NCI-H128 (cell line): ENCODE results near the gene TNNI2.

Experiments used
- DNase-seq: peaks from one replicate; lab custom pipeline; 2025; ENCODE audit not compliant: unreplicated experiment; lab: John Stamatoyannopoulos, UW

Gene TNNI2

GRCh38 chr11:1832211-1832919 lies 6.4 kb upstream of the TNNI2 start:
- no peak for DNase-seq

- DNase-seq: no peak
These were observed 5.9 kb upstream of the TNNI2 start for GRCh38 chr11:1832920-1833295.

DNA sequence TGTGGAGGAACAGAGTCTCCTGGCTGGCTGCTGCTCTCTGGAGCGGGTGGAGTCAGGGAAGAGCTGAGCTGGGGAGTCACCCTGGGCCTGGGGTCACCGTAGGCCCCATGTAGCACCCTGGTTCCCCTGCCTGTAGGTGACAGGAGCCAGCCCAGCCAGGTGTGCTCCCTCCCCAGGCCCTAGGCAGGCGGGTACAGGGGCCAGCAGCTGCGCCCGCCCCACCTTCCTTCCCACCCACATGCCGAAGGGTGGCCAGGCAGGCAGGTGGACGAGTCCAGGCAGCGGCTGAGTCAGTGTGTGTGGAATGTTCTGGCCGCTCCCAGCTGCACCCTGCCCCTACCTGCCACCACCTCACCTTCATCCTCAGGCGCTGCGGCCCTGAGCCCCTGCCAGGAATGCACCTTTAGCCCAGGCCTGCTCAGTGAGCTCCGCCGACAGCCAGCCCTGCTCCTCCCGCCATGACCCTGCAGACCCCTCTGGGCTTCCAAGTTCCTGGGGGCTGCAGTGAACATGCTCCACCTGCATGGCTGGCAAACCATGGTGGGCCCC lies 4.6 kb upstream of the TNNI2 start:
- DNase-seq: no peak

- DNase-seq: no peak
These were observed 3.8 kb upstream of the TNNI2 start, which contains the start of gene SYT8 for GRCh38 chr11:1834779-1835670. TSS of gene SYT8 (plus strand) at chr11:1834990. CDS start at chr11:1835106, 116 bp downstream.

- no peak for DNase-seq
These were observed 3.1 kb upstream of the TNNI2 start for GRCh38 chr11:1835671-1836010.

GRCh38 chr11:1836011-1836945 lies 2.5 kb upstream of the TNNI2 start:
- no peak for DNase-seq

GRCh38 chr11:1837171-1838076 lies 1.4 kb upstream of the TNNI2 start:
- no peak for DNase-seq

DNA sequence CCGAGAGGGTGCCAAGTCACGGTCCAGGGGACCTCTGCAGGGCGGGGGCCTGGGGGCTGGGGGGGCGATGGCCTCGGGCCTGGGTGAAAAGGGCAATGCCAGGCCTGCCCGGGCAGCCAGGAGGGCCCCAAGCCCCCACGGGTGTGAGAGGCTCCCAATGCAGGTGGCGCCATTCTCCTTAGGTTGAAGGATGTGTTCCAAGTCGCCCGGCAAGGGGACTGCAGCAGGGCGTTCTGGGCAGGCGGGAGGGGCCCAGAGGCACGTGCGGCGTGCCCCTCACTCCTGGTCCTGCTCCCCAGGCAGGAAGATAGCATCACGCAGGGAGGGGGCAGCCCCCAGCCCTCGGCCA lies 730 bp upstream of the TNNI2 start:
- DNase-seq: no peak

- DNase-seq: no peak
These were observed 583 bp downstream of the TNNI2 start for GRCh38 chr11:1839204-1839923.

GRCh38 chr11:1839924-1840779 lies 1.4 kb downstream of the TNNI2 start:
- DNase-seq: no peak

DNA sequence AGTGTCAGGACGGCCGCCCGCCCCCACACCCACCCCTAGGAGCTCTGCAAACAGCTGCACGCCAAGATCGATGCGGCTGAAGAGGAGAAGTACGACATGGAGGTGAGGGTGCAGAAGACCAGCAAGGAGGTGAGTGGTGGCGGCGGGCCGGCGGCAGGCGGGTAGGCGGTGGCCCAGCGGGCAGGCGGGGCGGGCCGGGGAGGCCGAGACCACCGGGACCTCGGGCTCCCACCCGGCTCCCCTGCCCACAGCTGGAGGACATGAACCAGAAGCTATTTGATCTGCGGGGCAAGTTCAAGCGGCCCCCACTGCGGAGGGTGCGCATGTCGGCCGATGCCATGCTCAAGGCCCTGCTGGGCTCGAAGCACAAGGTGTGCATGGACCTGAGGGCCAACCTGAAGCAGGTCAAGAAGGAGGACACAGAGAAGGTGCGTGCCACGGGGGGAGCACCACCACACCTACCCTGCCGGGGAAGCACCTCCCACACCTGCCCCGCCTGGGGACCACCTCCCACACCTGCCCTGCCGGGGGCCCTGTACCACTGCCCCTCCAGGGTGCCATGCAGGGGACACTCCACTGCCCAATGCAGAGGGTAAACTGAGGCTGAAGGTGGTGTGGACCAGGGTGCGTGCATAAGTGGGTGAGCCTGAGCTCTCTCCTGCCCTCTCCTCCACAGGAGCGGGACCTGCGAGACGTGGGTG lies 2.1 kb downstream of the TNNI2 start:
- DNase-seq: no peak

- no peak for DNase-seq
These were observed 2.8 kb downstream of the TNNI2 start for GRCh38 chr11:1841511-1842148.

GRCh38 chr11:1842149-1843097 lies 3.6 kb downstream of the TNNI2 start:
- DNase-seq: no peak

DNA sequence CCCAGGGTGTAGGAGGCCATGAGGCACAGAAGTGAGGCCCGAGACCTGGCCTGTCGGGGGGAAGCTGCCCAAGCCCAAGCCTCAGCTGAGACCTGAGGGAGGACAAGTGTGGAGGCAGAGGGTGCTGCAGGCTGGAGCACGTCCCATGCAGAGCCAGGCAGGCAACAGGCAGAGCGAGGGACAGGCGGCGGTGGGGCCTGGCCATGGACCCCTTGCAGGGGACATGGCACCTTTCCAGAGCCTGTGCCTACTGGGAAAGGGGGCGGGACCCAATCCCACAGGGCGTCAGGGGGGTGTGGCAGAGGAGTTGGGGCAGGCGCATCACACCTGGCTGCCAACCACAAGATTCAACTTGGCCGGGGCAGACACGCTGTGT lies 4.3 kb downstream of the TNNI2 start:
- no peak for DNase-seq

GRCh38 chr11:1843796-1844195 lies 5.0 kb downstream of the TNNI2 start:
- no peak for DNase-seq
